ENCODE results near the gene HES4. TPM values are rescaled to one million over a fixed set of nuclear protein-coding genes. Genes with fewer than 3 reads are reported as not detected.

Gene HES4
- total and polyA plus RNA-seq, 2 of the 13 experiments (the other 11 are each of a cell fraction or from before 2014, with no cell fraction given) = 8.8 to 10.6 TPM

GRCh38 chr1:1006305-1007159 lies 6.6 kb upstream of the HES4 start (continued):
- TF ChIP-seq MIER2 (CRISPR knock-in tag; IDR thresholded peaks at IDR 0.05) (peak; percentile 28; the same call in 1 of the 2 replicates), ZBTB20 (CRISPR knock-in tag; IDR thresholded peaks at IDR 0.05; ENCODE audit: borderline replicate concordance, low read depth) (peak; percentile 88; the same call in 1 of the 2 replicates), ZBTB42 (CRISPR knock-in tag; IDR thresholded peaks at IDR 0.05) (0 out of 2 replicates have a peak, but pooled peaks have one; percentile 36), PAWR (CRISPR knock-in tag; IDR thresholded peaks at IDR 0.05; ENCODE audit: borderline replicate concordance) (0 out of 2 replicates have a peak, but pooled peaks have one; percentile 74), POLR2A (IDR thresholded peaks at IDR 0.05; ENCODE audit: insufficient read depth in 1 of 2, low read depth in 2 of 2, low read length in 2 of 2) (peak in 1 of 2 experiments; percentile 71; a peak in 1 of 4 replicates), ZNF264 (CRISPR knock-in tag; IDR thresholded peaks at IDR 0.05) (peak; percentile 84), ARID4A (CRISPR knock-in tag; IDR thresholded peaks at IDR 0.05; ENCODE audit: borderline replicate concordance) (peak; percentile 95), BCL6 (CRISPR knock-in tag; IDR thresholded peaks at IDR 0.05) (peak; percentile 67), HMG20B (CRISPR knock-in tag; conservative IDR thresholded peaks at IDR 0.05) (no peak; the same call in 1 of the 2 replicates), ZNF292 (CRISPR knock-in tag; IDR thresholded peaks at IDR 0.05; ENCODE audit: borderline replicate concordance, low read depth) (no peak), ZHX2 (IDR thresholded peaks at IDR 0.05; ENCODE audit: low read depth) (peak; percentile 94), ZHX2 (CRISPR knock-in tag; IDR thresholded peaks at IDR 0.05; ENCODE audit: borderline replicate concordance) (0 out of 2 replicates have a peak, but pooled peaks have one; percentile 31), ZNF792 (CRISPR knock-in tag; IDR thresholded peaks at IDR 0.05) (peak; percentile 87), RBFOX2 (IDR thresholded peaks at IDR 0.05; ENCODE audit: low read depth, low read length) (peak; percentile 65), PHB2 (IDR thresholded peaks at IDR 0.05; ENCODE audit: partially characterized antibody) (no peak), ZBTB34 (CRISPR knock-in tag; IDR thresholded peaks at IDR 0.05) (no peak), ZMYM2 (CRISPR knock-in tag; IDR thresholded peaks at IDR 0.05) (peak; percentile 89), NFKBIZ (CRISPR knock-in tag; IDR thresholded peaks at IDR 0.05) (peak; percentile 58; the same call in 1 of the 2 replicates)

Data from HepG2 (cell line).